NK-92 treated with Interleukin-12 subunit alpha and Interleukin-12 subunit beta, amount 100 ng/mL, for 24 hours (cell line): Measurements from ENCODE around the gene SLC25A19.

Experiments used
- DNase-seq: peaks from one replicate; lab custom pipeline; 2025; lab: John Stamatoyannopoulos, UW

The SLC25A19 gene

DNA sequence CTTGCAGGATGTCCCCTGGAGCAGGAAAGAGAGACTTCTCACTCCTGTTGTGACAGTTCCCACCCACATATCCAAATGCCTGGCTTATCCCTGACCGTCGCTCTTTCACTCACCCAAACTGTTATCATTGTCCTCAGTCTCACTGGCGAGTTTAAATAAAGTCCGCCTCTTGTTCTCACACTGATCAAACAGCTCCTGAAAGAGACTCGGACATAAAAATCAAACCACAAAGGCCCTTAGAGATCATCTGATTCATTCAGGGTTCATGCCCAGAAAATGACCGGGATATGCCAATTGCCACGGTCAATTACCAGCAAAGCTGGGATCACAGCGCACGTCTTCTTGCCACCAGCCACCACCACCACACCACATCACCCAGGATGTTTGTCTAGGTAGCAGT is 47.7 kb downstream of the SLC25A19 start:
- no peak for DNase-seq

DNA sequence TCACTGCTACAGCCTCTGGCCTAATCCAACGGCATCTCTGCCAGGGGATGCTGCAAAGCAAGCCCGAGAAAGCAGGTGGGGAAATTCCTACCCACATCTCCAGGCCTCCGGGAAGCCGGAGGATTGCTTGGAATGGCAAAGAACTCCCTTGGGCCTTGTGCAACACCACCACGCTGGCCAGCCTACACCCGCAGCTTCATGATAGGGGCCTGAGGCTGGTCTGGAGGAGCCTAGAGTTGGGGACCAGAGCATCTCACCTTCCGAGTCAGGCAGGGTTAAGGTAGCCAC is 48.1 kb downstream of the SLC25A19 start:
- DNase-seq, result no peak

DNA sequence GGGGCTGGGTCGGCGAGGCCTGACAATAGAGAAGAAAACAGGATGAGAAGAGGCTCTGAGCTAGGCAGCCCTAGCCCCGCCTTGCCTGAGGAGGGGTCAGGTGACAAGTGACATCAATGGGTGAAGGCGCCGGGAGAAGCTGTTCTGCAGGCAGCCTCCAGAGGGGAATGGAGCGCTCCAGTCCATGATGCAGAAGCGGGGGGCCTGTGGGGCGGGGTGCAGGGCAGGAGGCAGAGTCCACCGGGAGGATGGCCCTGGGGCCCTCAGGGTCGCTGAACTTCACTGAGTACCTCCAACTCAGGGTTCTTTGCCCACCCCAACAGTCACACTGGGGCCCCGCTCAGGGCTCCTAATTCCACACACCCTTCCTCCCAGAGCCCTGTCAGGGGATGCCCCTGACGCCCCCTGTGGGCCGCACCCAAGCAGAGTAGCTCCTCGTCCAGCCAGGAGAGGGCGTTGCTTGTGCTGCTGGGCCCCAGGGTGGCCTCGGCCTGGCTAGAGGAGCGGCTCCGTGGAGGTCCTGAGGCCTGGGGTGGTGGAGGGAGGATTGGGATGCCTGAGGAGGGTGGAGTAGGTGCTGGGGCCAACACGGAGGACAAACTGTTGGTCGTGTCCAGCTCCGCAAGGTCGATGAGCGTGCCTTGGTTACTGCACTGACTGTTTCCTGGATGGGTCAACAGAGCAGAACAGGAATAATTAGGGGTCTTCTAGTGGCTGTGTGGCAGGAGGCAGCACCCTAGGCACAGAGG is 48.7 kb downstream of the SLC25A19 start:
- DNase-seq, result peak; percentile 14

DNA sequence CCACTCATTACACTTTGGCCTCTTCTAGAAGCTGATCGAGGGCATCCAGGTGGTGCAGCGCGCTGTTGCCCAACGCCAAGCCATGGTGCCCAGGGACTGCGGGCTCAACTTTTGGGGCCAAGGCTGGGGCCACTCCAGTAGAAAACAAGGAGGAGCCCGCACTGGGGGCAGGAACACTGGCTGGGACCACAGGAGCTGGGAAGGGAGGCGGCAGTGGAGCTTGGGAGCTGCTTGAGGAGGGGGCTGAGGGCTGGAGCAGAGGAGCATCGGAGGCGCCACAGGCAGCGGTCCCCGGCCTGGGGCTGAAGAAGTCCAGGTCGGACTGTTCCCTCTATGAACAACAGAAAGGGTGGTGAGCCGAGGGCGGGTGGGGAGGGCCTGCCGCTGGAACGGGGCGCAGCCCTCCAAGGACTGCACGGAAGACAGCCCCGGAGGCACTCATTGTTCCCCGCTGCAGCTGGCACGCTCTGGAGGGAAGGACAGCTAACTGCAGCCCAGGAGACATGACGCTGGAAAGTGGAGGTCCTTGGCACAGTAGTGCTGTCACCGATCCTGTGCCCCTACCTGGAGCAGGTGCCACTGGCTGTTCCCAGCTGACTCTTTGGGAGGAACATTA is 49.3 kb downstream of the SLC25A19 start:
- DNase-seq, result no peak

DNA sequence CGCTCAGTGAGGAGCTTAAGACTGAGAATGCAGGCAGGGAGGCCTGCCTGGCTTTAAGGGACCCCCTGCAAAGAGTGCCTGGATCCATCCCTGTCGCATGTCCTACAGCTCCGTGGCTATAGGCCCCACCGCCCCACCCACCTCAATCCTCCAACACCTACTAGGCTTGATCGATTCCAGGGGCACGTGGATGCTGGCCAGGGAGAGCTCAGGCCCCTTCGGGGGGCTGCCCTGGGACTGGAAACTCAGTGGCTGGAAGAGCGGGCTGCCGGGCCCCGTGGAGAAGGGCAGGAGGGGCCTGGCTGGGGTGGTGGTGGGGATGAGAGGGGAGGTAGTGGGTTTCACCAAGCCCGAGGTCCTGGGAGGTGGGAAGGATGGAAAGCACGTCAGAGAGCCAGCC is 50.0 kb downstream of the SLC25A19 start:
- no peak for DNase-seq

DNA sequence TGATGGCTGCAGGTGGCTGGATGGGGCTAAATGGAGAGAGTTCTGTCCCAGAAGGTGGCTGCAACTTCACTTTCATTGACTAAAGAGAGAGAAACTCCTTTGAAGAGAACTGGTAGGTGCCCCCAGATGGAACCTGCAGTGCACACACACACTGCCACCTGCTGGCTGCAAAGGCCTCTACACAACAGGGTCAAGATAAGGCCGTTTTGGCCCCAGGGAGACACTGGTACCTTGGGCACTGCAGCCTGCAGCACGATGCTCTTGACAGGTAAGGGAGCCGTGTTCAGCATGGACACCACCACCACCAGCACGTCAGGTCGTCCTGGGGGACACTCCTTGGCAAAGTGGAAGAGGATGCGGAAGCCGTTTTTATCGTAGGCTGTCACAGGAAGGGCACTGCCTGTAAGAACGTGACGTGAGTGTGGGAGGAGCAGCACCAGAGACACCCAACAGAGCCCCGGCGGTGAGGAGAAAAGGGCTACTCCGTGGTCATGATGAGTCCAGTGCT is 50.5 kb downstream of the SLC25A19 start:
- DNase-seq, result peak; percentile 30

DNA sequence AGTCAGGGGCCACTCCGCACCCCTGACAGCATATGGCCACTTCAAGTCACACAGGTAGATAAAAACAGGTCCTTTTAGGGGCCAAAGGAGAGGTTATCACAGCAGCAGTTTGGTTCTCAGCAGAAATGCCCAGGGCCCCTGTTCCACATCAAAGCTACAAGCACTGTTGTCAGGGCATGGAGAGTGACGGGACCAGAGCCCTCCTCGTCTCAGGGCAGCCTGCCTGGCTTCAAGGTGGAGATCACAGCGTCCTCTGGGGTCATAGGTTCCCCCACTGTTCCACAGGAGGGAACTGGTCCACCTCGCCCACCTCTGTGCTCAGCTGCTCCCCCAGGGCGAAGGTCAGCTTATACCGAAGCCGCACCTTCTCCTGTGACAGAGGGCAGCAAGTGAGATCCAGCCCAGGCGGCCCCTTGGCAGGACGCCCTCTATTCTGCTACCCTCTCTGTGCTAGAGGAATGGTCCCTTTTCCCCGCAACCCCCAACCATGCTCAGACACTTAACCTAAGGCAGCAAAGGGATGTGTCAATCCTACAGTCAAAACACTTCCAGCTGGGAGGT is 51.1 kb downstream of the SLC25A19 start:
- no peak for DNase-seq

DNA sequence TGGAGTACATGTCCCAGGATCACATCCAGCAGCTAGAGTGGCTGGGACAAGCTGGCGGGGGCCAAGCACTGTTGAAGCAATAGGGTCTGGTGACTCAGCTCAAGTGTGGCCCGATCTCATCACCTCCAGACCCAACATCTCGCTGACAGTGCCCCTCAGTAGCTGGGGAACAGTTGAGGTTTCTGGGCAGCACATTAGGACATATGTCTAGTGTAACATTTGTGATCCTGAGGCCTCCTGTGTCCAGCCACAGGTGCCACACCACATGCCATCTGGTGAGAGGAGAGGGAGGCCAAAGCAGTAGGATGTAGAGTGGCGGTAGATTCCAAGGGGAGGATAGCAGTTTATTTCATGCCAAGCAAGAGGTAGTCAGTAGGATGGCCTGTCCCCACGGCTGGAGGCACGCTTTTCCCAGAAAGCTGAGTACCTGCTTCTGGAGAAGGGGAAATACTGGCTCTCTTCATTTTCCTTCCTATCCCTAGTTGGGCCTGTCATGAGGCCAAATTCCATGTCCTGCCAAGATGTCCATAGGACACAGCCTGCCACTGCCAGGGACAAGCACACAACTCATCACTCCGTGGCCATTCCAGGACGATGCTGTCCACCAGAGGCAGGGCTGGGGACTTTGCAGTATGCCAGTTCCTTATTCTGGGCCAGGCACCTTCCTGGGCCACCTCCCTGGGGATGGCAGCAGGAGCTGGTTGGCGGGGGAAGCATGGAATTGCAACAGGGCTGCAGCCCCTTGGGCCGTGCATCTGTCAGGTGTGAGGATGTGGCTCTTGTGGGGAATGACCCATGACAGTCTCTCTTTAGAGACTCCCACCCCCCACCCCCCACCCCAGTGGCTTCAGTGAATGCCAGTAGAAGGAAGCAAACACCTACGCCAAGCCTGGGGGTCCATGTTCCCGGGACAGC is 51.9 kb downstream of the SLC25A19 start:
- no peak for DNase-seq

DNA sequence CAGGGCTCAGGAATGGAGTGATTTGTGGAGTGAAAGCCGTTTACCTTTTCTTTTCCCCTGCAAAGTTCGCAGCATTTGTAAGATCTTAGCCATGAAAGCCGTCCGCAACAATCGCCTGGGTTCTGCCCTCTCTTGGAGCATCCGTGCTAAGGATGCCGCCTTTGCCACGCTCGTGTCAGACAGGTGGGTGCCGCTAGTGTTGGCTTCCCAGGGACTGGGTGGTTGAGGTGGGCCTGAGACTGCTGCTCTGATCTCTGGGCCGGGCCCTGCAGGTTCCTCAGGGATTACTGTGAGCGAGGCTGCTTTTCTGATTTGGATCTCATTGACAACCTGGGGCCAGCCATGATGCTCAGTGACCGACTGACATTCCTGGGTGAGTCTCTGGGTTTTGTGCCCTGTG is 56.4 kb downstream of the SLC25A19 start:
- no peak for DNase-seq

DNA sequence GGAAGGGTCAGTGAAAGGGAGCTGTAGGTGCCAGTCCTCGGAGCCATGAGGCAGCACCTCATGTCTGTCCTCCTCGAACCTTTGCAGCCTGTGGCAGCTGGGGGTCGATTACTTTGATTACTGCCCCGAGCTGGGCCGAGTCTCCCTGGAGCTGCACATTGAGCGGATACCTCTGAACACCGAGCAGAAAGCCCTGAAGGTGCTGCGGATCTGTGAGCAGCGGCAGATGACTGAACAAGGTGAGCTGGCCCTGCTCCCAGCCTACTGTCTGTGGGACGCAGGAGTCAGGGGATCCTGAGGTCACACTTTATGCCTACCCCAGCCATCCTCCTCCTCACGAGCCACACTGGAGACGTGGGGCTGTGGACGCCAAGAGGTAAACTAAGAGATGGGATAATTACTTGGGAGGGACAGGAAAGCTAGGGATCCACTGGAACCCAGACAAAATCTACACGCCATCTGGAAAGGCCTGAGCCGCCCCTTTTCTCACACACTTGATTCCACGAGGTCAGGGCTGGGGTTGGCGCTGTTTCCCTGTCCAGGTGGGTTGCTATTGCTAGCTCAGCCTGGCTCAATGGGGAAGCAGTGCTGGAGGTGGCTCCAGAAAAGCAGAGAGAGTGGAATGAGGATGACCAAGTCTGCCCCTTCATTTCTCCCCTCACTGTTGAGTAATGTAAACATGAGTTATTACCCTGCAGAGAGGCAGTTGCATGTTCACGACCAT is 57.3 kb downstream of the SLC25A19 start:
- no peak for DNase-seq

DNA sequence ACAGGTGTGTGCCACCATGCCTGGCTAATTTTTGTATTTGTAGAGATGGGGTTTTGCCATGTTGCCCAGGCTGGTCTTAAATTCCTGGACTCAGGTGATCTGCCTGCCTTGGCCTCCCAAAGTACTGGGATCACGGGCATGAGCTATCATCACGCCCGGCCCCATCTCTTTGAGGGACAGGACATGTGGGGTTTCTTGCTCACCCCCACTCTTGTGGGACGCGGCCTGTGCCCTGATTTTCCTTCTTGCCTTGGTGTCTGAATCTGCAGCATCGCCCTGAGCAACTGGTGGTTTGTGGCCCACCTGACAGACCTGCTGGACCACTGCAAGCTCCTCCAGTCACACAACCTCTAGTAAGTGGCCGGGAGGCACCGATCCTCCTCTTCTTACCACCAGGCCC is 58.2 kb downstream of the SLC25A19 start:
- no peak for DNase-seq

DNA sequence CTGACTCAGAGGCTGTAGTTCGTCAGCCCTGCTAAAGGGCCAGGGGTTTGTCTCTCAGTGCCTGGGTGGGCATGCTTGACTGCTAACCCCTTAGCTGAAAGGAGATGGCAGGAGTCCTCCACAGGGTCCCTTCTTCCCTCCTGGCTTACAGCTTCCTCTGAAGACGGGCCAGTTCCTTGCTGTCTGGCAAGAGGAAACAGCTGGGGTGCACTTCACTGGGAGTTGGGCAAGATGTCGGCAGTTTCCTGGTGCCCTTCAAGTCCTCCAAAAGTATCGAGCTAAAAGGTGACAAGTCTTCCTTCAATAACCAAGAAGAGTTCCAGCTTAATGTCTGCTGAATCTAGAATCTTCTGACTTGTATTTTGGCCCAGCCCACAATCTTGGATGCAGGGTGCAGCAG is 60.4 kb downstream of the SLC25A19 start:
- DNase-seq, result no peak

DNA sequence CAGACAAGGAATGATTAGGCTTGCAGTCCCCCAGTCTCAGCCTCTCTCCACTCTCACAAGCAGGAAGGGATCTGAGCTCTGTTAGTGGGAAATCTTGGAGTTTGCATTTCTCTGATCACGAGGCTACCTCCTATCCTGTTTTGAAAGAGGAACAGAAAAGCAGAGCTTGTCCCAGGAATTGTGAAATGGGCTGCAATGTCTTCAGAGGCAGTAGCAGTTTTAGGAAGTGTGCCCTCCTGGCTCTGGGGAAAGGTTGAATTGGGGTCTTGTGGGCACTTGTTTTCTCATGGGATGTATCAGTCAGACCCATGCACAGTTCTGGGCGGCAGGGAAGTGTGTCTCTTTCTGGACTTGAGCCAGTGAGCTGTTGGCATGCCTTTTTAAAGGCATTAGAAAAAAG is 60.9 kb downstream of the SLC25A19 start:
- DNase-seq, result no peak

DNA sequence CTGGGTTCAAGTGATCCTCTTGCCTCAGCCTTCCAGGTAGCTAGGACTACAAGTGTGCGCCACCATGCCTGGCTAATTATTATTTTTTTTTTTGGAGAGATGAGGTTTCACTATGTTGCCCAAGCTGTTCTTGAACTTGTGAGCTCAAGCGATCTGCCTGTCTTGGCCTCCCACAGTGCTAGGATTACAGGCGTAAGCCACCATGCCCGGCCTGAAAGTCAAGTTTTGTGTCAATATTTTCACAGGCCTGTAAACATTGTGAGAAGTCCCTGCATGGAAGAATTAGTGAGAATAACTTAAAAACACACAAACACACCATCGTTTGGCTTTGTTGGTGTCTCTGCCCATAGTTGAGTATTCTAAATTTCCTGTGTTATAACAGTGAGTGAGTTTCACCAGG is 61.5 kb downstream of the SLC25A19 start:
- DNase-seq, result no peak

DNA sequence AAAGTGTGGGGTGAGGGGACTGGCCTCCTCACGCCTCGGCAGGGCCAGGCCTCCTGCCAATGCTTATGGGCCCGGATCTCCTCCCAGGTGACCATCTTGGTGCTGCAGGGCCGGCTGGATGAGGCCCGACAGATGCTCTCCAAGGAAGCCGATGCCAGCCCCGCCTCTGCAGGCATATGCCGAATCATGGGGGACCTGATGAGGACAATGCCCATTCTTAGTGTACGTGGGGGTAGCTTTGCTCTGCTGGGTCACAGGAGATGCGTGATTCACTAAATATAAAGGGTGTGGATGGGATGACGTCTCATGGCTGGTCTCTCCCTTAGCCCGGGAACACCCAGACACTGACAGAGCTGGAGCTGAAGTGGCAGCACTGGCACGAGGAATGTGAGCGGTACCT is 64.2 kb downstream of the SLC25A19 start:
- DNase-seq, result no peak
